ENCODE measurements around the gene TENM4. TPM values are rescaled to one million over a fixed set of nuclear protein-coding genes. Genes with fewer than 3 reads are reported as not detected.
A peak's percentile ranks its signal among the peaks of the same experiment; 100 is the strongest.

The TENM4 gene
- total and polyA plus RNA-seq, 2 of the 8 experiments (the other 6 are each of a cell fraction or from before 2014, with no cell fraction given): 3.5 to 7.2 TPM

GRCh38 chr11:79400717-79401330 lies 40.0 kb downstream of the TENM4 start (continued):
- TF ChIP-seq RFX5 (IDR thresholded peaks at IDR 0.05; ENCODE audit: borderline replicate concordance, low read depth, low read length): no peak
- no peak for TF ChIP-seq FOSL1 (IDR thresholded peaks at IDR 0.05; ENCODE audit: insufficient read depth, low read depth, low read length)
- no peak for TF ChIP-seq TBP (IDR thresholded peaks at IDR 0.05; ENCODE audit: low read depth, low read length)
- TF ChIP-seq SP1 (IDR thresholded peaks at IDR 0.05; ENCODE audit: low read depth, low read length): no peak
- no peak for TF ChIP-seq TCF12 (IDR thresholded peaks at IDR 0.05; ENCODE audit: low read depth, low read length)
- TF ChIP-seq SIRT6 (IDR thresholded peaks at IDR 0.05; ENCODE audit: low read length): no peak
- TF ChIP-seq BRCA1 (IDR thresholded peaks at IDR 0.05; ENCODE audit: low read depth, low read length): no peak
- peak; percentile 84 to 89 for TF ChIP-seq RAD21 (IDR thresholded peaks at IDR 0.05 in 1 of 2, conservative IDR thresholded peaks at IDR 0.05 in 1 of 2; ENCODE audit: low read depth in 2 of 2, low read length in 2 of 2)
- TF ChIP-seq CTCF (IDR thresholded peaks at IDR 0.05; ENCODE audit: control extremely low read depth in 1 of 3, insufficient read depth in 1 of 3, low read depth in 1 of 3, low read length in 3 of 3): peak; percentile 92 to 93 (median 92)
- no peak for TF ChIP-seq KDM4A (IDR thresholded peaks at IDR 0.05; ENCODE audit: low read depth, low read length, severe bottlenecking)
- no peak for TF ChIP-seq KDM1A (IDR thresholded peaks at IDR 0.05; ENCODE audit: borderline replicate concordance, low read length)
- no peak for TF ChIP-seq ASH2L (IDR thresholded peaks at IDR 0.05; ENCODE audit: low read length)
- no peak for TF ChIP-seq ATF2 (IDR thresholded peaks at IDR 0.05; ENCODE audit: low read length)
